ENCODE measurements around the gene PHYKPL.

Gene PHYKPL

DNA sequence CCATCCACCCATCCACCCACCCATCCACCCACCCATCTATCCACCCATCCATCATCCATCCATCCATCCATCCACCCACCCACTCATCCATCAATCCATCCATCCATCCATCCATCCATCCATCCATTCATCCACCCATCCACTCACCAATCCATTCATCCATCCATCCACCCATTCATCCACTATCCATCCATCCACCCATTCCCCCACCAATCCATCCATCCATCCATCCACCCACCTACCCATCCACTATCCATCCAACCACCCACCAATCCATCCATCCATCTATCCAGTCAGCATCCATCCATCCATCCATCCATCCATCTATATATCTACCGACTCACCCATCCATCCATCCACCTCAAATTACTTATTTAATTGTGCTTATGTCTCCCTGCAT lies 36.9 kb upstream of the PHYKPL start:
- DNase-seq, result no peak
- intact Hi-C loops (cut with DNase I; ENCODE audit: low total_unique reads), result no loop called here
- Histone ChIP-seq H3K27ac (no peak overlapping the region), H3K4me1 (no peaks in the 10 kb centered on the region), H3K4me3 (no peak overlapping the region), H3K9me3 (no peaks in the 10 kb centered on the region), H3K36me3 (no peaks in the 10 kb centered on the region), H3K27me3 (peaks cover 0 to 23% of the 10 kb centered on the region in 2 donors)
- TF ChIP-seq, protein P1, sequence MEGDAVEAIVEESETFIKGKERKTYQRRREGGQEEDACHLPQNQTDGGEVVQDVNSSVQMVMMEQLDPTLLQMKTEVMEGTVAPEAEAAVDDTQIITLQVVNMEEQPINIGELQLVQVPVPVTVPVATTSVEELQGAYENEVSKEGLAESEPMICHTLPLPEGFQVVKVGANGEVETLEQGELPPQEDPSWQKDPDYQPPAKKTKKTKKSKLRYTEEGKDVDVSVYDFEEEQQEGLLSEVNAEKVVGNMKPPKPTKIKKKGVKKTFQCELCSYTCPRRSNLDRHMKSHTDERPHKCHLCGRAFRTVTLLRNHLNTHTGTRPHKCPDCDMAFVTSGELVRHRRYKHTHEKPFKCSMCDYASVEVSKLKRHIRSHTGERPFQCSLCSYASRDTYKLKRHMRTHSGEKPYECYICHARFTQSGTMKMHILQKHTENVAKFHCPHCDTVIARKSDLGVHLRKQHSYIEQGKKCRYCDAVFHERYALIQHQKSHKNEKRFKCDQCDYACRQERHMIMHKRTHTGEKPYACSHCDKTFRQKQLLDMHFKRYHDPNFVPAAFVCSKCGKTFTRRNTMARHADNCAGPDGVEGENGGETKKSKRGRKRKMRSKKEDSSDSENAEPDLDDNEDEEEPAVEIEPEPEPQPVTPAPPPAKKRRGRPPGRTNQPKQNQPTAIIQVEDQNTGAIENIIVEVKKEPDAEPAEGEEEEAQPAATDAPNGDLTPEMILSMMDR (IDR thresholded peaks at IDR 0.05), result no peak

DNA sequence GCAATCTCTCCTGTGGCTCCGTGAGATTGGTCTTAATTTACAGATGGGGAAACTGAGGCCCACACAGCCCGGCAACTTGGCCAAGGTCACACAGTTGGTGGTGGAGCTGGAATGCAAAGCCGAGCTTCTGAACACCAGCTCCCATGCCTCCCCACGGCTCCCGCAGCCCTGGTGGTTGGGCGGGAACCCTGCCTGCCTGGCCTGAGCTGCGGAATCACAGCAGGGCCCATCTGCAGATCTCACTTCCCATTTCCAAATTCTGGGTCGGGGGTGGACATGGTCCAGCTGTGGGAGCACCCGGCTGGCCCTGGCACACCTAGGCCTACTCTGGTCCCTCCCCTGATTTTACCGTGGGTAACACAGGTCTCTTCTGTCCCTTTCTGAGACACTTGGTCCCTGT lies 35.3 kb upstream of the PHYKPL start:
- Histone ChIP-seq H3K9me3 (no peaks in the 10 kb centered on the region), H3K36me3 (no peaks in the 10 kb centered on the region), H3K27ac (no peak overlapping the region), H3K4me3 (no peak overlapping the region), H3K27me3 (peaks cover 0 to 13% of the 10 kb centered on the region in 2 donors), H3K4me1 (no peaks in the 10 kb centered on the region)
- intact Hi-C loops (cut with DNase I; ENCODE audit: low total_unique reads), result no loop called here
- TF ChIP-seq, protein P1 (IDR thresholded peaks at IDR 0.05), result no peak
- DNase-seq, result no peak

DNA sequence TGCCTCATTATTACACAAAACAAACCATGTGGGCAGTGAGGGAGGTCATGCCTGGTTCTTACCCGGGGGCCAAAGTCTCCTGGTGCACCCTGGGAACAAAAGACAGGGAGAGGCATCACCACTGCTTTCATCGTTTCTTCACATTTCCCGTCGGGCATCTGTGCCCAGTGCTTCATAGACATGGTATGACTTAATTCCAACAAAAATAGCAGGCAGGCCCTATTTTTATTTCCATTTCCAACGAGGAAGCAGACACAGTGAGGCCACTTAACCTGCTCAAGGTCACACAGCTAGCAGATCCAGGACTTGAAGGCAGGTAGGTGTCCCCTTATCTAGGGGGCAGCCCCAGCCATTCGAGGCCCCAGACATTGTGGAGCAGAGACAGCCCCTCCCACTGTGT lies 34.6 kb upstream of the PHYKPL start:
- no peak overlapping the region for H3K4me3 ChIP-seq
- peaks cover 0 to 11% of the 10 kb centered on the region in 2 donors for H3K27me3 ChIP-seq
- intact Hi-C loops (cut with DNase I; ENCODE audit: low total_unique reads), result no loop called here
- H3K27ac ChIP-seq, result no peak overlapping the region
- H3K4me1 ChIP-seq, result no peaks in the 10 kb centered on the region
- H3K9me3 ChIP-seq, result no peaks in the 10 kb centered on the region
- no peaks in the 10 kb centered on the region for H3K36me3 ChIP-seq
- no peak for DNase-seq
- TF ChIP-seq, protein P1 (IDR thresholded peaks at IDR 0.05), result no peak

DNA sequence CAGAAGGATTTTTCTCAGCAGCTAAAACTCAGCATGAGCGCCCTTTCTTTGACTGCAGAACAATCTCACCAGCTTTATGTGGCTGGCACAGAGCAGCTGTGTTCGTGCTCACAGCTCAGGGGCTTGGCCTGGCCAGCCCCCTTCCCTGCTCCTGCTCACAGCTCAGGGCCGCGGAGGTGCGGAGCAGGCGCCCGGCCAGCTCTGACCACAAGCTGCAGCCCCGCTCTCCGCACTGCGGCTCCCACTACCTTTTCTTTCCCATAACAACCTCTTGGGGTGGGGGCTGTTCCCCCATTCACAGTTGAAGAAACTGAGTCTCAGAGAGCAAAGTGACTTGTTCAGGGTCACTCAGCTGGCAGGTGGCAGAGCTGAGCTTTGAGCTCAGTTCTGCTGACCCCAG lies 34.0 kb upstream of the PHYKPL start:
- no peaks in the 10 kb centered on the region for H3K36me3 ChIP-seq
- intact Hi-C loops (cut with DNase I; ENCODE audit: low total_unique reads), result no loop called here
- H3K9me3 ChIP-seq, result no peaks in the 10 kb centered on the region
- H3K27ac ChIP-seq, result no peak overlapping the region
- peaks cover 0 to 7% of the 10 kb centered on the region in 2 donors for H3K27me3 ChIP-seq
- no peak overlapping the region for H3K4me3 ChIP-seq
- H3K4me1 ChIP-seq, result no peaks in the 10 kb centered on the region
- TF ChIP-seq, protein P1 (IDR thresholded peaks at IDR 0.05), result no peak
- no peak for DNase-seq

DNA sequence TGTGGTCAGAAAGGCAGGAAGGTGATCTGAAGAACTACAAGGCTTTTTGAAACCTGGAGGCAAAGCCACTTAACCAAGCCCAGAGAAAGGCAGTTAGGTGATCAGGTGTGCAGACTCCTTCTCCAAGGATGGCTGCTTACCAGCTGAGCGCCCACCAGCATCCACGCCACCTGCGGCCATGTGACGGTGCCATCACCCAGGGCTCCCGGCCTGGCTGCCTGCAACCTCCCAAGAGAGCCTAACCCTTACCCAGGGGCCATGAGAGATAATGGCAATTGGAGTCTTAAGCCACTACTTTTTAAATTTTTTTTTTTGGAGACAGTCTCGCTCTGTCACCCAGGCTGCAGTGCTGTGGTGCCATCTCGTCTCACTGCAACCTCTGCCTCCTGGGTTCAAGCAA lies 33.1 kb upstream of the PHYKPL start:
- intact Hi-C loops (cut with DNase I; ENCODE audit: low total_unique reads), result no loop called here
- no peak overlapping the region for H3K27ac ChIP-seq
- H3K4me3 ChIP-seq, result no peak overlapping the region
- no peaks in the 10 kb centered on the region for H3K27me3 ChIP-seq
- TF ChIP-seq, protein P1 (IDR thresholded peaks at IDR 0.05), result no peak
- no peaks in the 10 kb centered on the region for H3K36me3 ChIP-seq
- H3K4me1 ChIP-seq, result no peaks in the 10 kb centered on the region
- DNase-seq, result no peak
- H3K9me3 ChIP-seq, result no peaks in the 10 kb centered on the region

DNA sequence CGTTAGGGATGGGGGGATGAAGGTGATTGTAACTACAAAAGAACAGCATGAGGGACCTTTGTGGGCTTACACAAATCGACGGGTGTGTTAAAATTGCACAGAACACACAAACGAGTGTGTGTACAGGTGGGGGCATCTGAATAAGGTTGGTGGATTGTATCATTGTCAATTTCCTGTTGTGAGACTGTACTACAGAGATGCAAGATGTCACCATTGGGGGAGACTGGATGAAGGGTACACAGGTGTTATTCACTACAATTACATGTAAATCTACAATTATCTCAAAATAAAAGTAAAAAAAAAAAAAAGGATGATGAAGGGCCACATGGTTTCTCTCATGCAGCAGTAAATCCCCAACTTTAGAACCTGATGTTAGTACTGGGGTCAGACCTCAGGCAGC lies 31.4 kb upstream of the PHYKPL start:
- Histone ChIP-seq H3K4me3 (no peak overlapping the region), H3K27ac (no peak overlapping the region), H3K27me3 (no peaks in the 10 kb centered on the region), H3K4me1 (no peaks in the 10 kb centered on the region), H3K9me3 (no peaks in the 10 kb centered on the region), H3K36me3 (no peaks in the 10 kb centered on the region)
- DNase-seq, result no peak
- TF ChIP-seq, protein P1 (IDR thresholded peaks at IDR 0.05), result no peak
- intact Hi-C loops (cut with DNase I; ENCODE audit: low total_unique reads), result no loop called here

Measured in tibial artery (tissue), 4 donors.